ENCODE measurements around the gene CDK17.

- no peak for TF ChIP-seq EZH2phosphoT487 (conservative IDR thresholded peaks at IDR 0.05; ENCODE audit: low read length)
- TF ChIP-seq, protein P1, sequence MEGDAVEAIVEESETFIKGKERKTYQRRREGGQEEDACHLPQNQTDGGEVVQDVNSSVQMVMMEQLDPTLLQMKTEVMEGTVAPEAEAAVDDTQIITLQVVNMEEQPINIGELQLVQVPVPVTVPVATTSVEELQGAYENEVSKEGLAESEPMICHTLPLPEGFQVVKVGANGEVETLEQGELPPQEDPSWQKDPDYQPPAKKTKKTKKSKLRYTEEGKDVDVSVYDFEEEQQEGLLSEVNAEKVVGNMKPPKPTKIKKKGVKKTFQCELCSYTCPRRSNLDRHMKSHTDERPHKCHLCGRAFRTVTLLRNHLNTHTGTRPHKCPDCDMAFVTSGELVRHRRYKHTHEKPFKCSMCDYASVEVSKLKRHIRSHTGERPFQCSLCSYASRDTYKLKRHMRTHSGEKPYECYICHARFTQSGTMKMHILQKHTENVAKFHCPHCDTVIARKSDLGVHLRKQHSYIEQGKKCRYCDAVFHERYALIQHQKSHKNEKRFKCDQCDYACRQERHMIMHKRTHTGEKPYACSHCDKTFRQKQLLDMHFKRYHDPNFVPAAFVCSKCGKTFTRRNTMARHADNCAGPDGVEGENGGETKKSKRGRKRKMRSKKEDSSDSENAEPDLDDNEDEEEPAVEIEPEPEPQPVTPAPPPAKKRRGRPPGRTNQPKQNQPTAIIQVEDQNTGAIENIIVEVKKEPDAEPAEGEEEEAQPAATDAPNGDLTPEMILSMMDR (IDR thresholded peaks at IDR 0.05; ENCODE audit: insufficient read depth, low read length, poor library complexity, severe bottlenecking), result no peak
Measured at GRCh38 chr12:96424601-96425000, 24.4 kb upstream of the CDK17 start.
